Fibroblast of pulmonary artery (primary cell): ENCODE data around the gene MACROD2.

ENCODE experiments used
- DNase-seq: peaks from one replicate; pipeline ENCODE4 v3.0.0-alpha.2; 2010; ENCODE audit warnings: low read depth
- H3K4me3 ChIP-seq: replicated peaks from 2 replicates; pipeline ENCODE4 v1.5.1; 2011; ENCODE audit warnings: low read depth, mild to moderate bottlenecking, control low read depth, low read length, moderate library complexity
- CTCF ChIP-seq: IDR thresholded peaks from 2 replicates; pipeline ENCODE4 v1.5.1; 2011; ENCODE audit warnings: mild to moderate bottlenecking, control low read depth, low read length, inconsistent platforms; ENCODE audit errors: missing control alignments

The MACROD2 gene

GRCh38 chr20:15603978-15604805 is 1608.9 kb downstream of the MACROD2 start:
- no peak for TF ChIP-seq CTCF
- no peak for DNase-seq
- H3K4me3 ChIP-seq, result no peak overlapping the region

- no peak overlapping the region for H3K4me3 ChIP-seq
- DNase-seq, result no peak
- no peak for TF ChIP-seq CTCF
These were observed 1614.6 kb downstream of the MACROD2 start for GRCh38 chr20:15609921-15610320.

- no peak overlapping the region for H3K4me3 ChIP-seq
- no peak for TF ChIP-seq CTCF
- no peak for DNase-seq
These were observed 1615.5 kb downstream of the MACROD2 start for GRCh38 chr20:15610787-15611186.

- TF ChIP-seq CTCF, result no peak
- DNase-seq, result no peak
These were observed 1616.2 kb downstream of the MACROD2 start for GRCh38 chr20:15611541-15611940.

GRCh38 chr20:15612198-15612597 is 1616.9 kb downstream of the MACROD2 start:
- no peak for DNase-seq
- no peak for TF ChIP-seq CTCF

More at GRCh38 chr20:15611541-15611940, 1616.2 kb downstream of the MACROD2 start:
- no peak overlapping the region for H3K4me3 ChIP-seq

GRCh38 chr20:15612769-15613168 is 1617.5 kb downstream of the MACROD2 start:
- no peak overlapping the region for H3K4me3 ChIP-seq

More at GRCh38 chr20:15612198-15612597, 1616.9 kb downstream of the MACROD2 start:
- H3K4me3 ChIP-seq, result no peak overlapping the region

More at GRCh38 chr20:15612769-15613168, 1617.5 kb downstream of the MACROD2 start:
- no peak for DNase-seq
- TF ChIP-seq CTCF, result no peak
